Measurements from ENCODE around the gene DNASE1L1. TPM values are rescaled to one million over a fixed set of nuclear protein-coding genes. Genes with fewer than 3 reads are reported as not detected.

DNASE1L1 gene
- total RNA-seq, 1 experiment from 2014 or later = 16.2 TPM

DNA sequence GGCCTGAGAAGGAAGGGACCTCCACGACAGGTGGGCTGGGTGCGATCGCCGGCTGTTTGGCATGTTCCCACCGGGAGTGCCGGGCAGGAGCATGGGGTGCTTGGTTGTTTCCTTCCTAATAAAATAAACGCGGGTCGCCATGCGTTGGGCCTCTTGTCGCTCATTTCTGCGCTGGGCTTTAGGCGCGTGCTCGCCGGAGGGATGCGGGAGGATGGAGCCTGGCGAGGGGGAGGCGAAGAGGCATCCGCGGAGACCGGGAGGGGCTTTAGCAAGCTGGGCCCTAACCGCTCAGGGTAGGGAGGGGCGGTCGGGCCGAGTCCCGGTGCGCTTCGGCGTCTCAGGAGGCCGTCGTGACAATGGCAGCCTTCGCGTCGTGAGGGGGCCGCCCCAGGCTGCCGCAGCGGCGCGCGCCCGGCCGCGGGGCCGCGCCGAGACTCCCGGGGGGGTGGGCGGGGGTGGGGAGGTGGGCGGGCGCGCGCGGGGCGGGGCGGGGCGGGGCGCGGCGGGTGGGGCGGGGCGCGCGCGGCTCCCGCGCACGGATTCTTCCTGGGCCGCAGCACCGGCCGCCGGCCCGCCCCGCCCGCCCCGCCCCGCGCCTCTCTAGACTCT is 27.4 kb upstream of the DNASE1L1 start (continued):
- TF ChIP-seq, protein P1, sequence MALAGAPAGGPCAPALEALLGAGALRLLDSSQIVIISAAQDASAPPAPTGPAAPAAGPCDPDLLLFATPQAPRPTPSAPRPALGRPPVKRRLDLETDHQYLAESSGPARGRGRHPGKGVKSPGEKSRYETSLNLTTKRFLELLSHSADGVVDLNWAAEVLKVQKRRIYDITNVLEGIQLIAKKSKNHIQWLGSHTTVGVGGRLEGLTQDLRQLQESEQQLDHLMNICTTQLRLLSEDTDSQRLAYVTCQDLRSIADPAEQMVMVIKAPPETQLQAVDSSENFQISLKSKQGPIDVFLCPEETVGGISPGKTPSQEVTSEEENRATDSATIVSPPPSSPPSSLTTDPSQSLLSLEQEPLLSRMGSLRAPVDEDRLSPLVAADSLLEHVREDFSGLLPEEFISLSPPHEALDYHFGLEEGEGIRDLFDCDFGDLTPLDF (CRISPR knock-in tag; IDR thresholded peaks at IDR 0.05) = no peak
- TF ChIP-seq, protein P2, sequence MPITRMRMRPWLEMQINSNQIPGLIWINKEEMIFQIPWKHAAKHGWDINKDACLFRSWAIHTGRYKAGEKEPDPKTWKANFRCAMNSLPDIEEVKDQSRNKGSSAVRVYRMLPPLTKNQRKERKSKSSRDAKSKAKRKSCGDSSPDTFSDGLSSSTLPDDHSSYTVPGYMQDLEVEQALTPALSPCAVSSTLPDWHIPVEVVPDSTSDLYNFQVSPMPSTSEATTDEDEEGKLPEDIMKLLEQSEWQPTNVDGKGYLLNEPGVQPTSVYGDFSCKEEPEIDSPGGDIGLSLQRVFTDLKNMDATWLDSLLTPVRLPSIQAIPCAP (CRISPR knock-in tag; IDR thresholded peaks at IDR 0.05) = no peak
- TF ChIP-seq SMAD4 (CRISPR knock-in tag; IDR thresholded peaks at IDR 0.05) = no peak
- TF ChIP-seq TCF7 (CRISPR knock-in tag; IDR thresholded peaks at IDR 0.05; ENCODE audit: low read depth) = no peak
- TF ChIP-seq, protein P3, sequence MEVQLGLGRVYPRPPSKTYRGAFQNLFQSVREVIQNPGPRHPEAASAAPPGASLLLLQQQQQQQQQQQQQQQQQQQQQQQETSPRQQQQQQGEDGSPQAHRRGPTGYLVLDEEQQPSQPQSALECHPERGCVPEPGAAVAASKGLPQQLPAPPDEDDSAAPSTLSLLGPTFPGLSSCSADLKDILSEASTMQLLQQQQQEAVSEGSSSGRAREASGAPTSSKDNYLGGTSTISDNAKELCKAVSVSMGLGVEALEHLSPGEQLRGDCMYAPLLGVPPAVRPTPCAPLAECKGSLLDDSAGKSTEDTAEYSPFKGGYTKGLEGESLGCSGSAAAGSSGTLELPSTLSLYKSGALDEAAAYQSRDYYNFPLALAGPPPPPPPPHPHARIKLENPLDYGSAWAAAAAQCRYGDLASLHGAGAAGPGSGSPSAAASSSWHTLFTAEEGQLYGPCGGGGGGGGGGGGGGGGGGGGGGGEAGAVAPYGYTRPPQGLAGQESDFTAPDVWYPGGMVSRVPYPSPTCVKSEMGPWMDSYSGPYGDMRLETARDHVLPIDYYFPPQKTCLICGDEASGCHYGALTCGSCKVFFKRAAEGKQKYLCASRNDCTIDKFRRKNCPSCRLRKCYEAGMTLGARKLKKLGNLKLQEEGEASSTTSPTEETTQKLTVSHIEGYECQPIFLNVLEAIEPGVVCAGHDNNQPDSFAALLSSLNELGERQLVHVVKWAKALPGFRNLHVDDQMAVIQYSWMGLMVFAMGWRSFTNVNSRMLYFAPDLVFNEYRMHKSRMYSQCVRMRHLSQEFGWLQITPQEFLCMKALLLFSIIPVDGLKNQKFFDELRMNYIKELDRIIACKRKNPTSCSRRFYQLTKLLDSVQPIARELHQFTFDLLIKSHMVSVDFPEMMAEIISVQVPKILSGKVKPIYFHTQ (CRISPR knock-in tag; IDR thresholded peaks at IDR 0.05) = no peak
- no peak for TF ChIP-seq NR1H2 (CRISPR knock-in tag; IDR thresholded peaks at IDR 0.05)

DNA sequence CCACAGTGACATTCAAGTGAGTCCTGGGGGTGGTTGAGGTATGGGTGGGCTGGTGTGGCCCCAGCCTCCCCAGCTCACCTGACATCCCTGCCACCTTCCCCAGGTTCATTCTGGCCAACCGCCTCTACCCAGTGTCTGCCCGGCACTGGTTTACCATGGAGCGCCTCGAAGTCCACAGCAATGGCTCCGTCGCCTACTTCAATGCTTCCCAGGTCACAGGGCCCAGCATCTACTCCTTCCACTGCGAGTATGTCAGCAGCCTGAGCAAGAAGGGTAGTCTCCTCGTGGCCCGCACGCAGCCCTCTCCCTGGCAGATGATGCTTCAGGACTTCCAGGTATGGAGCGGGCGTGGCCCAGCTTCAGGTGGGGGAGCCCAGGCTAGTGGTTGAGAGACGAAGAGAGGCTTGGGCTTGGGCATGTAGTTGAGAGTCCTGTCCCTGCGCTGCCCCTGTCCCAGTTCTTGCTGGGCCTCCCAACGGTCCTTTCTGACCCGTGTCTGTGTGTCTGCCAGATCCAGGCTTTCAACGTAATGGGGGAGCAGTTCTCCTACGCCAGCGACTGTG is 26.2 kb upstream of the DNASE1L1 start:
- Mint-ChIP-seq H3K9me3 (no peaks in the 10 kb centered on the region), H3K27ac (no peak overlapping the region), H3K27me3 (ENCODE audit: low read depth) (no peaks in the 10 kb centered on the region), H3K36me3 (peaks cover 12% of the 10 kb centered on the region; the same call in 1 of the 2 replicates), H3K4me1 (peaks cover 19% of the 10 kb centered on the region), H3K4me3 (no peak overlapping the region)
- ChIA-PET POLR2A (no interaction called here), CTCF (interaction anchor here (1.2 kb wide), 1 partner anchor 62 kb away, joined by 3 read pairs; no protein-coding TSS in a partner anchor)
- ATAC-seq (no peak), DNase-seq (ENCODE audit: low spot score) (no peak)
- TF ChIP-seq EMX1 (CRISPR knock-in tag; IDR thresholded peaks at IDR 0.05) = no peak
- TF ChIP-seq SP1 (CRISPR knock-in tag; conservative IDR thresholded peaks at IDR 0.05) = no peak
- TF ChIP-seq ZNF138 (CRISPR knock-in tag; conservative IDR thresholded peaks at IDR 0.05) = no peak
- TF ChIP-seq JUN (CRISPR knock-in tag; IDR thresholded peaks at IDR 0.05) = no peak
- no peak for TF ChIP-seq ZNF232 (CRISPR knock-in tag; IDR thresholded peaks at IDR 0.05)
- TF ChIP-seq, protein P4, sequence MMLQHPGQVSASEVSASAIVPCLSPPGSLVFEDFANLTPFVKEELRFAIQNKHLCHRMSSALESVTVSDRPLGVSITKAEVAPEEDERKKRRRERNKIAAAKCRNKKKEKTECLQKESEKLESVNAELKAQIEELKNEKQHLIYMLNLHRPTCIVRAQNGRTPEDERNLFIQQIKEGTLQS (CRISPR knock-in tag; conservative IDR thresholded peaks at IDR 0.05) = no peak
- no peak for TF ChIP-seq ETV6 (CRISPR knock-in tag; IDR thresholded peaks at IDR 0.05)
- TF ChIP-seq PRRX2 (CRISPR knock-in tag; IDR thresholded peaks at IDR 0.05) = no peak
- TF ChIP-seq, protein P5, sequence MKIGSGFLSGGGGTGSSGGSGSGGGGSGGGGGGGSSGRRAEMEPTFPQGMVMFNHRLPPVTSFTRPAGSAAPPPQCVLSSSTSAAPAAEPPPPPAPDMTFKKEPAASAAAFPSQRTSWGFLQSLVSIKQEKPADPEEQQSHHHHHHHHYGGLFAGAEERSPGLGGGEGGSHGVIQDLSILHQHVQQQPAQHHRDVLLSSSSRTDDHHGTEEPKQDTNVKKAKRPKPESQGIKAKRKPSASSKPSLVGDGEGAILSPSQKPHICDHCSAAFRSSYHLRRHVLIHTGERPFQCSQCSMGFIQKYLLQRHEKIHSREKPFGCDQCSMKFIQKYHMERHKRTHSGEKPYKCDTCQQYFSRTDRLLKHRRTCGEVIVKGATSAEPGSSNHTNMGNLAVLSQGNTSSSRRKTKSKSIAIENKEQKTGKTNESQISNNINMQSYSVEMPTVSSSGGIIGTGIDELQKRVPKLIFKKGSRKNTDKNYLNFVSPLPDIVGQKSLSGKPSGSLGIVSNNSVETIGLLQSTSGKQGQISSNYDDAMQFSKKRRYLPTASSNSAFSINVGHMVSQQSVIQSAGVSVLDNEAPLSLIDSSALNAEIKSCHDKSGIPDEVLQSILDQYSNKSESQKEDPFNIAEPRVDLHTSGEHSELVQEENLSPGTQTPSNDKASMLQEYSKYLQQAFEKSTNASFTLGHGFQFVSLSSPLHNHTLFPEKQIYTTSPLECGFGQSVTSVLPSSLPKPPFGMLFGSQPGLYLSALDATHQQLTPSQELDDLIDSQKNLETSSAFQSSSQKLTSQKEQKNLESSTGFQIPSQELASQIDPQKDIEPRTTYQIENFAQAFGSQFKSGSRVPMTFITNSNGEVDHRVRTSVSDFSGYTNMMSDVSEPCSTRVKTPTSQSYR (CRISPR knock-in tag; IDR thresholded peaks at IDR 0.05) = no peak
- TF ChIP-seq, protein P6, sequence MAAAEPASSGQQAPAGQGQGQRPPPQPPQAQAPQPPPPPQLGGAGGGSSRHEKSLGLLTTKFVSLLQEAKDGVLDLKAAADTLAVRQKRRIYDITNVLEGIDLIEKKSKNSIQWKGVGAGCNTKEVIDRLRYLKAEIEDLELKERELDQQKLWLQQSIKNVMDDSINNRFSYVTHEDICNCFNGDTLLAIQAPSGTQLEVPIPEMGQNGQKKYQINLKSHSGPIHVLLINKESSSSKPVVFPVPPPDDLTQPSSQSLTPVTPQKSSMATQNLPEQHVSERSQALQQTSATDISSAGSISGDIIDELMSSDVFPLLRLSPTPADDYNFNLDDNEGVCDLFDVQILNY (CRISPR knock-in tag; IDR thresholded peaks at IDR 0.05) = no peak
- TF ChIP-seq, protein P7, sequence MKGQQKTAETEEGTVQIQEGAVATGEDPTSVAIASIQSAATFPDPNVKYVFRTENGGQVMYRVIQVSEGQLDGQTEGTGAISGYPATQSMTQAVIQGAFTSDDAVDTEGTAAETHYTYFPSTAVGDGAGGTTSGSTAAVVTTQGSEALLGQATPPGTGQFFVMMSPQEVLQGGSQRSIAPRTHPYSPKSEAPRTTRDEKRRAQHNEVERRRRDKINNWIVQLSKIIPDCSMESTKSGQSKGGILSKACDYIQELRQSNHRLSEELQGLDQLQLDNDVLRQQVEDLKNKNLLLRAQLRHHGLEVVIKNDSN (CRISPR knock-in tag; IDR thresholded peaks at IDR 0.05) = no peak
- no peak for TF ChIP-seq MXD4 (CRISPR knock-in tag; IDR thresholded peaks at IDR 0.05; ENCODE audit: borderline replicate concordance)
- TF ChIP-seq RELA (CRISPR knock-in tag; IDR thresholded peaks at IDR 0.05; ENCODE audit: borderline replicate concordance) = no peak
- TF ChIP-seq SMAD4 (CRISPR knock-in tag; IDR thresholded peaks at IDR 0.05) = no peak
- no peak for TF ChIP-seq JAZF1 (CRISPR knock-in tag; IDR thresholded peaks at IDR 0.05)
- TF ChIP-seq, protein P8, sequence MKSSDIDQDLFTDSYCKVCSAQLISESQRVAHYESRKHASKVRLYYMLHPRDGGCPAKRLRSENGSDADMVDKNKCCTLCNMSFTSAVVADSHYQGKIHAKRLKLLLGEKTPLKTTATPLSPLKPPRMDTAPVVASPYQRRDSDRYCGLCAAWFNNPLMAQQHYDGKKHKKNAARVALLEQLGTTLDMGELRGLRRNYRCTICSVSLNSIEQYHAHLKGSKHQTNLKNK (CRISPR knock-in tag; IDR thresholded peaks at IDR 0.05) = no peak
- no peak for TF ChIP-seq NFE2L1 (CRISPR knock-in tag; IDR thresholded peaks at IDR 0.05)
- TF ChIP-seq OVOL2 (CRISPR knock-in tag; IDR thresholded peaks at IDR 0.05; ENCODE audit: borderline replicate concordance) = no peak
- TF ChIP-seq, protein P9, sequence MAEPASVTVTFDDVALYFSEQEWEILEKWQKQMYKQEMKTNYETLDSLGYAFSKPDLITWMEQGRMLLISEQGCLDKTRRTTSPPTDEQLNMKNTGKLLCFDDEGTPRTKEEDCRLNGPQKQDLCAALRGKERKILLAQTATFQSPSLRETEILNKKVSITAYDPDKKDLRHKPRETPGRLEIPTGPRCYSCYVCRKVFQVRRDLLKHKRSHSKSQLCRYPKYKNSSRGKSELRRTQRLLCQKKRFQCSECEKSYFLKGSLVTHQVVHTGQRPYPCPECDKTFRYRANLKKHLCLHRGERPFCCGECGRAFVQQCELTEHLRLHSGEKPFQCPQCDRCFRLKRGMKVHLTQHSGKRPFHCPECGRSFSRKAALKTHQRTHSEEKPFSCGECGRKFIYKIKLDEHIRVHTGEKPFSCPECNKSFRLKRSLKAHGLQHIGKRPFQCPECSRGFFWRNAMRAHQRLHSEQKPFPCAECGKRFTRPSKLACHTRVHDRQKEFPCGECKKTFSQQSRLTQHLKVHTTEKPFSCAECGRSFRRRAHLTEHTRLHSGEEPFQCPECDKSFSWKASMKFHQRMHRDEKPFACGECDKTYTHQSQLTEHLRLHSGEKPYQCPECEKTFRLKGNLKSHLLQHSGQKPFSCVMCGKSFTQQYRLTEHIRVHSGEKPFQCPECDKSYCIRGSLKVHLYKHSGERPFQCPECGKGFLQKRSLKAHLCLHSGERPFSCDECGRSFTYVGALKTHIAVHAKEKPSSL (CRISPR knock-in tag; conservative IDR thresholded peaks at IDR 0.05) = no peak

Measured in WTC11 (cell line).